Esophagus (tissue), 2 donors: ENCODE measurements around the gene STK10. TPM values are rescaled to one million over a fixed set of nuclear protein-coding genes. Genes with fewer than 3 reads are reported as not detected.

Experiments
- H3K27ac ChIP-seq, 2 donors: one replicate each; pipeline ENCODE4 v1.5.1; 2013; ENCODE audit warnings: low read depth in 2 of 2, mild to moderate bottlenecking in 2 of 2, inconsistent platforms in 1 of 2, low read length in 1 of 2, moderate library complexity in 1 of 2
- H3K27me3 ChIP-seq, 2 donors: one replicate each; pipeline ENCODE4 v1.6.1; 2013; ENCODE audit warnings: low read length in 2 of 2, control low read depth in 1 of 2, mild to moderate bottlenecking in 1 of 2; ENCODE audit not compliant: insufficient read depth in 2 of 2, control insufficient read depth in 1 of 2
- H3K36me3 ChIP-seq, 2 donors: one replicate each; pipeline ENCODE4 v1.6.1; 2013; ENCODE audit warnings: low read length in 1 of 2; ENCODE audit not compliant: control insufficient read depth in 2 of 2, insufficient read depth in 2 of 2
- H3K4me1 ChIP-seq, 2 donors: one replicate each; pipeline ENCODE4 v1.6.1; 2013; ENCODE audit warnings: low read length in 1 of 2; ENCODE audit not compliant: control insufficient read depth in 2 of 2, insufficient read depth in 2 of 2
- H3K4me3 ChIP-seq, 2 donors: one replicate each; pipeline ENCODE4 v1.5.1; 2013; ENCODE audit warnings: low read length in 2 of 2, mild to moderate bottlenecking in 2 of 2, low read depth in 1 of 2, moderate library complexity in 1 of 2
- H3K9me3 ChIP-seq, 2 donors: one replicate each; pipeline ENCODE4 v1.6.1; 2013; ENCODE audit warnings: mild to moderate bottlenecking in 2 of 2, low read depth in 1 of 2, low read length in 1 of 2, moderate library complexity in 1 of 2; ENCODE audit not compliant: control insufficient read depth in 2 of 2, insufficient read depth in 1 of 2
- WGBS, 2 donors: extraction: QIAGEN DNeasy Blood & Tissue Kit; methylation state at CpG; one replicate each; pipeline ENCODE4 v1.1.7; 2013; 5-methylcytosine and 5-hydroxymethylcytosine counted together
- polyA plus RNA-seq, 2 donors: library from polyadenylated mRNA; stranded (reverse); fragments of 200-250 nt; gene quantifications; one replicate each; pipeline ENCODE4 v1.2.3, GENCODE V29; 2013
- donor health status: healthy with polysubstance abuse.
- donor health status: Bipolar disorder and iron deficiency.

STK10 gene
- polyA plus RNA-seq, 2 donors: 3.9 to 7.7 TPM

GRCh38 chr5:172075656-172076055 is 112.4 kb downstream of the STK10 start:
- Histone ChIP-seq H3K9me3 (no peaks in the 10 kb centered on the region), H3K27me3 (no peaks in the 10 kb centered on the region), H3K4me1 (no peaks in the 10 kb centered on the region), H3K27ac (no peak overlapping the region), H3K36me3 (peaks cover 0 to 3% of the 10 kb centered on the region in 2 donors), H3K4me3 (no peak overlapping the region)
- 96 to 98% methylated on average over 4 of the region's 4 CpGs for WGBS, 2 donors

GRCh38 chr5:172074896-172075295 is 113.1 kb downstream of the STK10 start:
- WGBS, 2 donors: 95 to 98% methylated on average over 3 of the region's 3 CpGs

GRCh38 chr5:172071309-172071875 is 116.6 kb downstream of the STK10 start:
- 87% methylated on average over 3 of the region's 3 CpGs for WGBS, 2 donors
- no peaks in the 10 kb centered on the region for H3K9me3 ChIP-seq
- H3K36me3 ChIP-seq: no peaks in the 10 kb centered on the region
- H3K27ac ChIP-seq: no peak overlapping the region
- no peak overlapping the region for H3K4me3 ChIP-seq
- no peaks in the 10 kb centered on the region for H3K27me3 ChIP-seq
- peaks cover 0 to 2% of the 10 kb centered on the region in 2 donors for H3K4me1 ChIP-seq

More at GRCh38 chr5:172074896-172075295, 113.1 kb downstream of the STK10 start:
- Histone ChIP-seq H3K4me1 (no peaks in the 10 kb centered on the region), H3K9me3 (no peaks in the 10 kb centered on the region), H3K4me3 (no peak overlapping the region), H3K27ac (no peak overlapping the region), H3K27me3 (no peaks in the 10 kb centered on the region), H3K36me3 (peaks cover 0 to 3% of the 10 kb centered on the region in 2 donors)

- H3K27ac ChIP-seq: no peak overlapping the region
- H3K4me1 ChIP-seq: peaks cover 0 to 8% of the 10 kb centered on the region in 2 donors
- no peak overlapping the region for H3K4me3 ChIP-seq
- WGBS, 2 donors: 76 to 86% methylated on average over 7 of the region's 7 CpGs
- H3K36me3 ChIP-seq: peaks cover 0 to 6% of the 10 kb centered on the region in 2 donors
- H3K9me3 ChIP-seq: no peaks in the 10 kb centered on the region
- no peaks in the 10 kb centered on the region for H3K27me3 ChIP-seq
Observed at GRCh38 chr5:172065431-172066065, 122.5 kb downstream of the STK10 start.

GRCh38 chr5:172064766-172065165 is 123.3 kb downstream of the STK10 start:
- Histone ChIP-seq H3K27me3 (no peaks in the 10 kb centered on the region), H3K9me3 (no peaks in the 10 kb centered on the region), H3K27ac (no peak overlapping the region), H3K36me3 (peaks cover 0 to 6% of the 10 kb centered on the region in 2 donors), H3K4me3 (no peak overlapping the region), H3K4me1 (peaks cover 0 to 8% of the 10 kb centered on the region in 2 donors)
- 93 to 95% methylated on average over 9 of the region's 9 CpGs for WGBS, 2 donors

GRCh38 chr5:172064358-172064757 is 123.7 kb downstream of the STK10 start:
- H3K27me3 ChIP-seq: no peaks in the 10 kb centered on the region
- 91 to 94% methylated on average over 5 of the region's 5 CpGs for WGBS, 2 donors
- no peak overlapping the region for H3K27ac ChIP-seq
- peaks cover 0 to 6% of the 10 kb centered on the region in 2 donors for H3K36me3 ChIP-seq
- no peaks in the 10 kb centered on the region for H3K9me3 ChIP-seq
- peaks cover 0 to 8% of the 10 kb centered on the region in 2 donors for H3K4me1 ChIP-seq
- no peak overlapping the region for H3K4me3 ChIP-seq

GRCh38 chr5:172063463-172064235 is 124.4 kb downstream of the STK10 start:
- Histone ChIP-seq H3K9me3 (no peaks in the 10 kb centered on the region), H3K36me3 (peaks cover 0 to 6% of the 10 kb centered on the region in 2 donors), H3K4me1 (peaks cover 0 to 8% of the 10 kb centered on the region in 2 donors), H3K4me3 (no peak overlapping the region), H3K27me3 (no peaks in the 10 kb centered on the region), H3K27ac (no peak overlapping the region)
- 82 to 83% methylated on average over 15 of the region's 15 CpGs for WGBS, 2 donors

GRCh38 chr5:172059661-172060100 is 128.3 kb downstream of the STK10 start:
- Histone ChIP-seq H3K9me3 (no peaks in the 10 kb centered on the region), H3K4me3 (no peak overlapping the region), H3K27me3 (no peaks in the 10 kb centered on the region), H3K36me3 (peaks cover 0 to 14% of the 10 kb centered on the region in 2 donors), H3K4me1 (no peaks in the 10 kb centered on the region), H3K27ac (no peak overlapping the region)
- WGBS, 2 donors: 68 to 77% methylated on average over 5 of the region's 5 CpGs

GRCh38 chr5:172058088-172058487 is 129.9 kb downstream of the STK10 start:
- Histone ChIP-seq H3K27me3 (no peaks in the 10 kb centered on the region), H3K27ac (no peak overlapping the region), H3K9me3 (no peaks in the 10 kb centered on the region), H3K36me3 (peaks cover 0 to 10% of the 10 kb centered on the region in 2 donors), H3K4me1 (no peaks in the 10 kb centered on the region), H3K4me3 (no peak overlapping the region)
- 79 to 87% methylated on average over 6 of the region's 6 CpGs for WGBS, 2 donors
